ENCODE data around the gene FAM200C. TPM values are rescaled to one million over a fixed set of nuclear protein-coding genes. Genes with fewer than 3 reads are reported as not detected.

FAM200C gene
- total and polyA plus RNA-seq, 9 of the 15 experiments (the other 6 are each of a cell fraction or from before 2014, with no cell fraction given): 1.3 to 7.0 (median 1.8) TPM

GRCh38 chr5:160376416-160376815, 23.4 kb downstream of the FAM200C start (continued):
- no peak for TF ChIP-seq DEAF1 (CRISPR knock-in tag; IDR thresholded peaks at IDR 0.05)
- TF ChIP-seq NCOR1 (IDR thresholded peaks at IDR 0.05): no peak

GRCh38 chr5:160375701-160376100, 24.2 kb downstream of the FAM200C start:
- H4K20me1 ChIP-seq (replicated peaks; ENCODE audit: control insufficient read depth, insufficient read depth, low read length): 0 out of 2 replicates have a peak, but pooled peaks cover 6% of the 10 kb centered on the region
- no peak overlapping the region for H3K27ac ChIP-seq (ENCODE audit: extremely low read depth, low read depth, low read length)
- peaks cover 12 to 24% of the 10 kb centered on the region in 2 experiments for H3K27me3 ChIP-seq (ENCODE audit: control insufficient read depth in 2 of 2, insufficient read depth in 2 of 2, low read length in 2 of 2)
- peaks cover 3% of the 10 kb centered on the region for H3K9me1 ChIP-seq (ENCODE audit: control insufficient read depth, insufficient read depth, low read length)
- FAIRE-seq: no peak
- no TSS peak for BruUV-seq (replicated peaks)
- 0 out of 5 replicates have a peak, but pooled peaks cover 0 to 5% of the 10 kb centered on the region in 2 experiments for H3K4me1 ChIP-seq (replicated peaks in 1 of 2; ENCODE audit: control insufficient read depth in 2 of 2, insufficient read depth in 2 of 2, low read length in 2 of 2)
- DNase-seq (ENCODE audit: extremely low read depth in 1 of 4, low spot score in 3 of 4): no peak
- no peak overlapping the region for H3K9ac ChIP-seq (ENCODE audit: insufficient read depth in 1 of 2, low read depth in 2 of 2, low read length in 2 of 2)
- WGBS (ENCODE audit: insufficient coverage, low coverage, missing lambda C conversion rate): 0% methylated on average over 2 of the region's 2 CpGs
- TF ChIP-seq PTTG1 (tag; IDR thresholded peaks at IDR 0.05; ENCODE audit: low read depth) (no peak), ZBTB9 (CRISPR knock-in tag; IDR thresholded peaks at IDR 0.05) (no peak)
- H3K36me3 ChIP-seq (ENCODE audit: control insufficient read depth, insufficient read depth, low read length): no peaks in the 10 kb centered on the region
- no peak overlapping the region for H2AFZ ChIP-seq (ENCODE audit: low read depth, low read length)
- ChIA-PET CTCF (ENCODE audit: low intra/inter-chr PET ratio) (no interaction called here), POLR2A (no interaction called here)
- ATAC-seq: no peak
- H3K4me3 ChIP-seq: no peak overlapping the region
- no peaks in the 10 kb centered on the region for H3K79me2 ChIP-seq (ENCODE audit: control insufficient read depth, insufficient read depth, low read length)
- intact Hi-C loops (cut with micrococcal nuclease) (no loop called here), in situ Hi-C loops (cut with MboI) (no loop called here)
- H3K4me2 ChIP-seq (ENCODE audit: insufficient read depth, low read length): no peak overlapping the region
- no peaks in the 10 kb centered on the region for H3K9me3 ChIP-seq (replicated peaks; ENCODE audit: control insufficient read depth, insufficient read depth, low read depth, low read length)

All from K562 (cell line).